Endothelial cell of umbilical vein (primary cell): ENCODE measurements around the gene XXYLT1. TPM values are rescaled to one million over a fixed set of nuclear protein-coding genes. Genes with fewer than 3 reads are reported as not detected.

Experiments used
- BruUV-seq: library from RNA; stranded (reverse); fragments of 400-500 nt; replicated peaks from 2 replicates; lab custom pipeline; 2021; lab: Mats Ljungman, UMichigan
- CTCF ChIA-PET: fragments of 300-600, 350-600 bp; sonication (Branson Sonifier 250); formaldehyde crosslinking; loops from one replicate; lab custom pipeline; 2021; ENCODE audit warnings: antibody characterized with exemption, inconsistent platforms; lab: Charles Lee
- POLR2A ChIA-PET: fragments of 300-600, 350-600 bp; sonication (Branson Sonifier 250); formaldehyde crosslinking; loops from one replicate; lab custom pipeline; 2021; ENCODE audit warnings: antibody characterized with exemption, inconsistent platforms; lab: Charles Lee
- DNase-seq: peaks from one replicate; pipeline ENCODE4 v3.0.0-alpha.2; 2011; ENCODE audit warnings: low read depth, low spot score
- FAIRE-seq: peaks from 2 replicates; lab custom pipeline; 2011; peaks lifted over from hg19 to GRCh38; lab: Jason Lieb, UNC
- H2AFZ ChIP-seq: 2 replicates; pipeline ENCODE4 v1.6.0; 2012; ENCODE audit warnings: low read depth, low read length, control low read depth, inconsistent platforms
- H3K27ac ChIP-seq: 2 replicates; pipeline ENCODE4 v1.5.1; 2011; ENCODE audit warnings: low read depth, mild to moderate bottlenecking, control low read depth, low read length, moderate library complexity; ENCODE audit not compliant: insufficient read depth
- H3K27me3 ChIP-seq, 2 experiments: 2 replicates each; pipeline versions ENCODE4 v1.6.0 to v1.6.1; 2011; ENCODE audit warnings: low read length in 2 of 2, mixed read lengths in 1 of 2; ENCODE audit not compliant: control insufficient read depth in 2 of 2, insufficient read depth in 2 of 2
- H3K36me3 ChIP-seq, 2 experiments: 2 replicates in 1 of 2; 3 replicates in 1 of 2; pipeline ENCODE4 v1.5.1; 2011; ENCODE audit warnings: low read length in 2 of 2, mild to moderate bottlenecking in 1 of 2, moderate library complexity in 1 of 2; ENCODE audit not compliant: control insufficient read depth in 2 of 2, insufficient read depth in 2 of 2; ENCODE audit errors: extremely low read depth in 1 of 2
- H3K4me1 ChIP-seq: 3 replicates; pipeline ENCODE4 v1.5.1; 2011; ENCODE audit warnings: mild to moderate bottlenecking, low read length; ENCODE audit not compliant: control insufficient read depth, insufficient read depth; ENCODE audit errors: extremely low read depth
- H3K4me2 ChIP-seq: 2 replicates; pipeline ENCODE4 v1.6.1; 2011; ENCODE audit warnings: low read length, control low read depth, mixed read lengths; ENCODE audit not compliant: insufficient read depth
- H3K4me3 ChIP-seq, 3 experiments: fragments of 200-600 bp in 1 of 3; sonication (generic), shearing (Covaris generic) in 1 of 3; replicated peaks in 1 of 3; 2 replicates each; pipeline ENCODE4 v1.5.1; 2011 to 2016; ENCODE audit warnings: control low read depth in 3 of 3, low read length in 3 of 3, mild to moderate bottlenecking in 2 of 3, inconsistent platforms in 1 of 3, low read depth in 1 of 3, moderate library complexity in 1 of 3; ENCODE audit not compliant: insufficient read depth in 1 of 3
- H3K79me2 ChIP-seq: 2 replicates; pipeline ENCODE4 v1.6.0; 2012; ENCODE audit warnings: low read length, inconsistent platforms; ENCODE audit not compliant: control insufficient read depth, insufficient read depth
- H3K9ac ChIP-seq: replicated peaks from 2 replicates; pipeline ENCODE3; 2011; ENCODE audit warnings: low read length, control low read depth; ENCODE audit not compliant: insufficient read depth; ENCODE audit errors: extremely low read depth
- H3K9me1 ChIP-seq: replicated peaks from 3 replicates; pipeline ENCODE4 v1.6.0; 2011; ENCODE audit warnings: mild to moderate bottlenecking, low read length; ENCODE audit not compliant: control insufficient read depth, insufficient read depth; ENCODE audit errors: extremely low read depth
- H3K9me3 ChIP-seq: replicated peaks from 2 replicates; pipeline ENCODE4 v1.5.1; 2012; ENCODE audit warnings: low read length, inconsistent platforms; ENCODE audit not compliant: control insufficient read depth, insufficient read depth
- H4K20me1 ChIP-seq: replicated peaks from 2 replicates; pipeline ENCODE3; 2011; ENCODE audit warnings: mild to moderate bottlenecking, low read length; ENCODE audit not compliant: control insufficient read depth, insufficient read depth; ENCODE audit errors: extremely low read depth
- CTCF ChIP-seq, 2 donors: IDR thresholded peaks; 1 replicate in 1 of 2; 2 replicates in 1 of 2; pipeline ENCODE4 v1.5.1; 2011; ENCODE audit warnings: low read length in 2 of 2, mild to moderate bottlenecking in 2 of 2, moderate library complexity in 2 of 2, control low read depth in 1 of 2, inconsistent platforms in 1 of 2, low read depth in 1 of 2; ENCODE audit not compliant: insufficient read depth in 1 of 2; ENCODE audit errors: extremely low read depth in 1 of 2
- EZH2 ChIP-seq: IDR thresholded peaks from 2 replicates; pipeline ENCODE4 v1.6.1; 2012; ENCODE audit warnings: borderline replicate concordance, low read depth, mild to moderate bottlenecking, moderate library complexity, low read length, inconsistent platforms; ENCODE audit not compliant: severe bottlenecking
- FOS ChIP-seq: IDR thresholded peaks from 2 replicates; pipeline ENCODE4 v1.6.1; 2011; ENCODE audit warnings: mild to moderate bottlenecking, low read length, moderate library complexity, borderline replicate concordance; ENCODE audit not compliant: insufficient read depth
- GATA2 ChIP-seq: IDR thresholded peaks from 2 replicates; pipeline ENCODE4 v1.7.0; 2011; ENCODE audit warnings: low read depth, mild to moderate bottlenecking, moderate library complexity, mixed read lengths, low read length; ENCODE audit not compliant: insufficient read length, insufficient read depth
- JUN ChIP-seq: IDR thresholded peaks from 2 replicates; pipeline ENCODE4 v1.6.1; 2011; ENCODE audit warnings: borderline replicate concordance, low read depth; ENCODE audit not compliant: insufficient read length, insufficient read depth
- MAX ChIP-seq: IDR thresholded peaks from 2 replicates; pipeline ENCODE4 v1.6.1; 2011; ENCODE audit not compliant: insufficient read depth, insufficient read length
- MYC ChIP-seq: IDR thresholded peaks from one replicate; pipeline ENCODE4 v1.6.1; 2011; ENCODE audit warnings: mild to moderate bottlenecking, low read depth, low read length
- POLR2AphosphoS5 ChIP-seq: IDR thresholded peaks from 2 replicates; pipeline ENCODE4 v1.6.1; 2012; ENCODE audit warnings: low read depth, mild to moderate bottlenecking, control low read depth, low read length, moderate library complexity; ENCODE audit not compliant: insufficient read depth
- dilution Hi-C: fragments of 300-500 bp; cut with MboI; formaldehyde crosslinking; loops from one replicate; pipeline ENCODE4 v1.15.0; 2019; ENCODE audit warnings: low sequenced_read_pairs; ENCODE audit not compliant: extremely low pct_ligation_motif_present
- intact Hi-C: fragments of 100-400 bp; cut with micrococcal nuclease; formaldehyde crosslinking; loops from one replicate; pipeline ENCODE4 v1.10.0; 2022
- polyA plus RNA-seq, 4 experiments: library from polyadenylated mRNA; depleted of rRNA in 3 of 4; stranded (reverse) in 3 of 4; unstranded in 1 of 4; fragments of >200 nt; gene quantifications; 2 replicates each; pipeline versions ENCODE4 v1.2.1 to v1.2.3, GENCODE V29; 2011 to 2012; ENCODE audit warnings: missing spikeins in 1 of 4
- total RNA-seq: library from RNA; stranded (reverse); gene quantifications from 2 replicates; pipeline ENCODE4 v1.2.3, GENCODE V29; 2021

XXYLT1 gene
- total and polyA plus RNA-seq, 2 donors (not counting 3 experiments of a cell fraction or from before 2014, with no cell fraction given) = 54.4 to 78.1 TPM

GRCh38 chr3:195025884-195026200 lies 245.1 kb downstream of the XXYLT1 start:
- no TSS peak for BruUV-seq
- no peak overlapping the region for H2AFZ ChIP-seq
- H3K36me3 ChIP-seq = no peaks in the 10 kb centered on the region
- dilution Hi-C loops (no loop called here), intact Hi-C loops (no loop called here)
- no peak overlapping the region for H3K9ac ChIP-seq
- H3K79me2 ChIP-seq = no peaks in the 10 kb centered on the region
- H3K27ac ChIP-seq = no peak overlapping the region
- no peak overlapping the region for H3K4me2 ChIP-seq
- DNase-seq = no peak
- POLR2A ChIA-PET = no interaction called here
- no peak for FAIRE-seq
- no peaks in the 10 kb centered on the region for H3K9me3 ChIP-seq
- H3K9me1 ChIP-seq = no peaks in the 10 kb centered on the region
- CTCF ChIA-PET = no interaction called here
- no peaks in the 10 kb centered on the region for H4K20me1 ChIP-seq
- H3K4me3 ChIP-seq = no peak overlapping the region
- H3K4me1 ChIP-seq = peaks cover 30% of the 10 kb centered on the region
- TF ChIP-seq FOS = no peak
- TF ChIP-seq EZH2 = no peak
- no peak for TF ChIP-seq CTCF (IDR thresholded peaks at IDR 0.05; ENCODE audit: extremely low read depth in 1 of 2, insufficient read depth in 1 of 2, low read depth in 1 of 2, low read length in 2 of 2)
- TF ChIP-seq POLR2AphosphoS5 = no peak
- TF ChIP-seq MAX = no peak
- TF ChIP-seq JUN = no peak
- no peak for TF ChIP-seq MYC
- no peak for TF ChIP-seq GATA2
- H3K27me3 ChIP-seq = no peaks in the 10 kb centered on the region
